Head of caudate nucleus (tissue), 42 donors: ENCODE data around the gene MAFB.

Experiments used
- DNase-seq, 42 donors: peaks; one replicate each; pipeline versions ENCODE4 v3.0.0 to v3.0.0-alpha.2; 2020 to 2021; ENCODE audit warnings: mixed read lengths in 7 of 42
- intact Hi-C: fragments of 100-400 bp; cut with DNase I; formaldehyde crosslinking; loops from one replicate; pipeline ENCODE4 v1.15.0; 2022

Gene MAFB

DNA sequence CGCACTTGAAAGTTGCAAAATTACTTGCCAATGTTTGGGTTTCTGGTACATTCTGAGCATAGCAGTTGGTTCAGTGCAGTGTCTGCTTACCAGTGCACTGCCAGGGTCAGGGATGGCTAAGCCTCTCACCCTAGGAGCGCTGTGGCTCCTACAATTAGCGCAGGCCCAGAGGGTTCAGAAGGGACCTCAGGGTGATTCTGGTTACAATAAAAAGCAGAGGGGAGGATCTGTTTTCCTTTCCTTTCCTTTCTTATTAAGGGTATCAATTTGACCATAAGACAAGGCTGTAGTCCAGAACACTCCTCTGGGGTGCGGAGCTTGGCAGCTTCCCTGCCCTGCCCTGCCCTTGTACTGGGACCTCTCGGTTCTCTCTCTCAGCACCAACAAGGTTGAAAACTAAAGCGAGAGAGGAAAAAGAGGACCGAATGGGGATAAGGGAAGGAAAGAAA is 2.6 kb downstream of the MAFB start:
- no peak for DNase-seq
- intact Hi-C loops, result loop anchor here (10.0 kb wide), 2 partner anchors 102 to 522 kb away; no protein-coding TSS in a partner anchor

- no peak for DNase-seq
- intact Hi-C loops, result loop anchor here (10.0 kb wide), 2 partner anchors 101 to 521 kb away; no protein-coding TSS in a partner anchor
Measured at GRCh38 chr20:40685349-40685748, 3.7 kb downstream of the MAFB start.

GRCh38 chr20:40683894-40684268 is 5.2 kb downstream of the MAFB start:
- no peak for DNase-seq
- intact Hi-C loops, result loop anchor here (10.0 kb wide), 2 partner anchors 99 to 519 kb away; no protein-coding TSS in a partner anchor

GRCh38 chr20:40683221-40683893 is 5.7 kb downstream of the MAFB start:
- DNase-seq, result peak in 6 of 42 donors; percentile 12 to 59 (median 28)

DNA sequence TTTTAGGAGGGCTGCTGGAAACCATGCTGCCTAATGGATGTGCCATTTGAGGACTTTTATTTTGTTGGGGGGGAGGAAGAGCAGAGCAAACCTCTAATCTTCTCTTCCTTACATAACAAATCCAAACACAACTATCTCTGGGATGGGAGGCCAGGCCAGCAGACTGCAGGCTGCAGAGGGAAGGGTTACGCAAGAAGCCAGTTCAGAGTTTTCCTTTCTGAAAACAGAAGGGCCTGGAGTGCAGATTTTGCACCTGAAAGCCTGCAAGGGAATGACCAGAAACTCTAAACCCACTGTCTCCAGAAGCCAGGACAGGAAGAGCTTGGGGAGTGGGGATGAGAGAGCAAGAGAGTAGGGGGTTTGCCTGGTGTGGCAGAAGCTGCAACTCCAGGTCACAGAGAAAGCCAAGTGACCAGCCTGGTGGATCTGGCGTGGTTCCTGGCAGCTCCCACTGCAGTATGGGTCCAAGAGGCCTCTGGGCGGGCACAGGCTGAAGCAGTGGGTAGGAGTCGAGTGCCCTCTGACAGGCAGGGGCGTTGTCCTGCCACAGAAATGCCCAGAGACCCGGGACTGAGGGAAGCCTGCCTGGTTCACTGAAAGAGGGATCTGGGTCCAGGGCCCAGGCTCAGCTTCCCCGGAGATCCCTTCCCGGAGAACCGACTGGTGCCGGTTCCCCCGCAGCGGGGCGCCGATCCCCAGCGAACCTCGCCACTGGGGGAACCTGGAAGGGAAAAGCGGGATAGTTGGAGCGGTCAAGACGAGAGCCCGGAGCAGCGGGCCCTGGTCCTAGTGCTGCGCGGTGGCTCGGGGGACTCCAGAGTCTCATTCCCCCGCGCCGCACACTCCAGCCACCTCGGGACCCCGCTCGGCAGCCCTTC is 6.7 kb downstream of the MAFB start:
- peak in 1 of 42 donors; percentile 14 for DNase-seq
- intact Hi-C loops, result loop anchor here (10.0 kb wide), 2 partner anchors 98 to 518 kb away; no protein-coding TSS in a partner anchor

More at GRCh38 chr20:40683221-40683893, 5.7 kb downstream of the MAFB start:
- intact Hi-C loops, result loop anchor here (10.0 kb wide), 2 partner anchors 99 to 519 kb away; no protein-coding TSS in a partner anchor

GRCh38 chr20:40681684-40682083 is 7.4 kb downstream of the MAFB start:
- intact Hi-C loops, result loop anchor here (10.0 kb wide), 2 partner anchors 97 to 517 kb away; no protein-coding TSS in a partner anchor

GRCh38 chr20:40681165-40681564 is 7.9 kb downstream of the MAFB start:
- intact Hi-C loops, result loop anchor here (10.0 kb wide), 2 partner anchors 96 to 516 kb away; no protein-coding TSS in a partner anchor
- DNase-seq, result no peak

More at GRCh38 chr20:40681684-40682083, 7.4 kb downstream of the MAFB start:
- no peak for DNase-seq

GRCh38 chr20:40680161-40680959 is 8.7 kb downstream of the MAFB start:
- no peak for DNase-seq
- intact Hi-C loops, result loop anchor here (10.0 kb wide), 2 partner anchors 96 to 516 kb away; no protein-coding TSS in a partner anchor

- intact Hi-C loops, result no loop called here
Measured at GRCh38 chr20:40679184-40679583, 9.9 kb downstream of the MAFB start.

GRCh38 chr20:40678286-40678875 is 10.7 kb downstream of the MAFB start:
- DNase-seq, result no peak
- intact Hi-C loops, result no loop called here

More at GRCh38 chr20:40679184-40679583, 9.9 kb downstream of the MAFB start:
- no peak for DNase-seq

GRCh38 chr20:40677343-40677924 is 11.6 kb downstream of the MAFB start:
- intact Hi-C loops, result no loop called here
- DNase-seq, result no peak

- intact Hi-C loops, result no loop called here
Measured at GRCh38 chr20:40676491-40677269, 12.4 kb downstream of the MAFB start.

GRCh38 chr20:40675599-40676221 is 13.3 kb downstream of the MAFB start:
- intact Hi-C loops, result no loop called here

More at GRCh38 chr20:40676491-40677269, 12.4 kb downstream of the MAFB start:
- DNase-seq, result no peak

DNA sequence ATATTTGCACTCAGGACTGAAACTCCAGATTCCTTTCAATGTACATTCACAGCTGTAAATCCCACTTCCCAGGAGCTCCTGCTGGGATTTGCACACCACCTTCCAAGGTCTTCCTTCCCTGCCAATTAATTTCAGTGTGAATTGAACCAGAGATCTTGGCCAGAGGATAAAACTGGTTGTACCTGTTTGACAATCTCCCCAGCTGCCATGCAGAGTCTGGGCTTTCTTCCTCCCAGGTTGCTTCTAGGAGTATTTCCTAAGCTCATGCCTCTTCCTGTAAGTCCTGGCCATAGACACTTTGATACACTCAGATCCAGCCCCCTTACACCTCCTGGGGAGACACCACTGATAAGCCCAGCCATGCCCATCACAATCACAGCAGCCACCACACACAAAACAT is 15.6 kb downstream of the MAFB start:
- no peak for DNase-seq
- intact Hi-C loops, result no loop called here

More at GRCh38 chr20:40675599-40676221, 13.3 kb downstream of the MAFB start:
- no peak for DNase-seq

DNA sequence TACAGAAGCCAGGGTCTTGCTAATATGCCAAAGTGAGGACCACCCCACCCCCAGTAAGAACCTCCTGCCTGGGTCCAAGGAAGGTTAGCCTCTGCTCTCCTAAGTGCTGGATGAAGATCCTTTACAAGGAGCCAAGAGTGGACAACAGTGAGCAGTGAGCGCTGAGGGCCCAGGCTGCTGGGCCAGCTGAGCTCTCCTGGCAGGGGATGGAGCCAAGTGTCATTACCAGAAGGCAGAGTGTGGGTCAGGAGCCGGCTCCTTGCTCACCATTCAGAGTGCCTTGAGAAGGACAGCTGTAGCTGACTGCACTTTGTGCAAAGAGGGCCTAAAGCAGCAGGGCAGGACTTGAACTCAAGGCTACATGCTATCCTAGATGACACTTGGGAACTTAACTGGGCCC is 16.9 kb downstream of the MAFB start:
- no peak for DNase-seq
- intact Hi-C loops, result no loop called here

- no peak for DNase-seq
- intact Hi-C loops, result no loop called here
Measured at GRCh38 chr20:40670253-40670652, 18.8 kb downstream of the MAFB start.

DNA sequence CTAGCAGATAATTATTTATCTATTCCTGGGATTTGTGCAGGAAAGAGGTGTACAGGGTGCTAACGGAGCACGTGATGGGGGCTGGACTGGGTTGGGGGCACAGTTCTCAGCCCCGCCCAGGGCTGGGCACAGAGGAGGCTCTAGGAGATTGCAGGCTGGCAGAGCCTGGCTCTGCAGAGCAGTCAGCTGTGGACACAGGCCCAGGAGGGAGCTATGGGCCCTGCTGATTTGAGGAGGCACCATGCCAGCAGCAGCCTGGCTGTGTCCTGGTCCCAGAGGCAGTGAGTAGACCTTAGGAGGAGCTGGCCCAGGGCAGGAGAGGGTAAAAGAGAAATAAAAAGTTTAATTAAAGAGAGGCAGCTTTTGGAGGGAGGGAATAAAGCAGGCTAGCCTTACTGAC is 19.3 kb downstream of the MAFB start:
- intact Hi-C loops, result no loop called here
- DNase-seq, result no peak
